Hippocampal formation (tissue), 2 donors: Measurements from ENCODE around the gene PCLO.
"Not testable (repeated sequence)": the region's sequence is repeated elsewhere in the genome, so short reads cannot be mapped to it uniquely, and the experiment has no call there.

Experiments used
- DNase-seq, 2 donors: peaks; one replicate each; lab custom pipeline; 2025; lab: John Stamatoyannopoulos, UW

Gene PCLO

DNA sequence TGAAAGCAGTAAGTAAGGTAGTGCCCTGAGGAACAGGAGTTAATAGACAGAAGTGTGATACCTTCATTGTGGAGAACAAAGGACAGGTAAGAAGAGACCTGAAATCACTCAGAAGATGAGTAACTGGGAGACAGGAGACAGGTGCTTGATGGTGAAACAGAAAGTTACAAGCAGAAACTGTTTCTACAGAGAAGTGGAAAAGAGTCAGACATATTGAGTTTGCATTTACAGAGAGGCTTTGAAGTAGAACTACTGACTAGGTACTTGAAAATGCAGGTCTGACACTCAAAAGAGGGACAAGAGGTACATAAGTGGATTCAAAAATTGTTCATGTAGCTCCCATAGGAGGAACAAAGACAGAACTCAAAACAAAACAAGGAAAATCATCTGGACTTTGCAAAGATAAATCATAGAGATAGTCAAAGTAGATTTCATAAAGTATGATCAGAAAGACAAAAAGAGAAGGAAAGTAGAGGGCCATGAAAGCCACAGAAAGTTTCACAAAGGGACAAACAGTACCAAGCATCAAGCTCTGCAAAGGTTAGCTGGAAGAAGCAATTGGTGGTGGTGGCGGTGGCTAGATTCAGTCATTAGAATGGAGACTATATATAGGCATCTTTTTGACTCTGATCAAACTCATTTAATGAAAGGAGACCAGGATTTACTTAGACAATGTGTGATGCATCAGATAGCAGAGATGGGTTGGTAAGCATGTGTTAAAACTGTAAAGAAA, 198.4 kb downstream of the PCLO start:
- DNase-seq = no peak

DNA sequence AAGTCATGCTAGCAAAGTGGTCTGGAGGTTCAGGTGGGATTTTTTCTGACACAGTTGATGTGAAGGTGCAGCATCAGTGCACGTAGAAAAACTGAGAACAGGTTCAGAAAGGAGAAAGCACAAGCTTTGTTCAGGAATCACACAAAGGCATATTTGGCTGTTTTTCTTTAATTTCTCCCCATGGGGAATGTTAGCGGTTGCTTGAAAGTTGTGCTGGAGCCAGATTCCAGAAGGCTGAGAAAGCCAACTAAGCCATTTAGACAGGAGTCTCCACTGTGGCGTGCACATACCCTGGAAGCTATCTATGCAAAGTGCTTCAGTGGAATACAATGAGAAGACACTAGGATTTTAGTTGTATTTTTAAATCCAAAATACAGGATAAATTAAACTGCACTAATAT, 201.4 kb downstream of the PCLO start:
- no peak for DNase-seq

DNA sequence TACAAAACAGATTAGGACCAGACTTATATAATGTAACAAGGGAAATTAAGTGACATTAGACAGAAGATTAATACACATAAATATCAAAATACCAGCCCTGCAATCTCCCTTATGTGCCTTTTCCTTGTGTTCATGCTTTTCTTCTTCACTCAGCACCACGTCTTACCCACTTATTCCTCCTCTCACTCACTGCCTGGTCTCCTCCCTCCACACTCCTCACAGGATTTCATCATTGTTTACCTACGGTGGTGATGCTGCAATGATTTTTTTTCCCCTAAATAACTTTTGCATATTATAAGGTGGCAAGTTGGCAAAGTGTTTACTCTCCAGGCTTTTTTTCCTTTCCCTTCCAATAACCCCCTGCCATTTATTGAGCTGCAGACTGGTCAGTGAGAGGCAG, 203.2 kb downstream of the PCLO start:
- DNase-seq = no peak

DNA sequence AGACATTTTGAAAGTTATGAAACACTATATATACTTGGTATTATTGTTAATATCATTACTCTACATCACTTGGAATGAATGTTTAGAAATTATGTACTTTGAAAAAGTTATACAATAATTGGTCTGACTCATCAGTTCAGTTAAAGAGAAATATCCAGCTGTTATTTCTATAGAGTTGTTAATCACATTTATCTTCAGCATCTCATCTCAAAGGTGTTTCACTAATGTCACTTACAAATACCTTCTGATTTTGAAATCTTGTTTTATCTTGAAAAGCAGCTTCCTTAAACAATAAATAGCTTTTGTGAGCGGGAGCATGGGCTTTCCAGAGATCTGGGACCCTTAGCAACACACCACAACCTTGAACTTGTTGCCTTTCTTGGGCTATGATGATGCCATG, 205.2 kb downstream of the PCLO start:
- no peak for DNase-seq

- DNase-seq = no peak
These were observed 209.2 kb downstream of the PCLO start for GRCh38 chr7:82953324-82954027.

DNA sequence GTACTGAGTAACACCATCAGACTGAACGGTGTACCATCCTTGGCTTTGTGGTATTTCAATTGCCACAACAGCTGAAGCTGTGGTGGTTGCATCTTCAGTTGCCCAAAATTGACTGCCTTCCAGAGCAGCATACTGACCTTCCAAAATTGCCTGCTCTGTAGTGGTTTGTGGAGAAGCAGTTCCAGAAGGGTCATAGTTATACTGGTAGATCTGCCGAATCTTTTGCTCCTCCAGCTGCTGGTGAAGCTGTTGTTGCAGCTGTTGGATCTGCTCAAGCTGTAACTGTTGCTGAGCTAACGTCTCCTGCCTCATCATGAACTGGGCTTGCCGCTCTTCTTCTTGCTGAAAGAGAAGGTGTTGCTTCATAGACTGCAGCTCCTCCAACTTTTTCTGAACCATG, 212.2 kb downstream of the PCLO start:
- no peak for DNase-seq

GRCh38 chr7:82945480-82945879, 217.2 kb downstream of the PCLO start:
- no peak for DNase-seq

DNA sequence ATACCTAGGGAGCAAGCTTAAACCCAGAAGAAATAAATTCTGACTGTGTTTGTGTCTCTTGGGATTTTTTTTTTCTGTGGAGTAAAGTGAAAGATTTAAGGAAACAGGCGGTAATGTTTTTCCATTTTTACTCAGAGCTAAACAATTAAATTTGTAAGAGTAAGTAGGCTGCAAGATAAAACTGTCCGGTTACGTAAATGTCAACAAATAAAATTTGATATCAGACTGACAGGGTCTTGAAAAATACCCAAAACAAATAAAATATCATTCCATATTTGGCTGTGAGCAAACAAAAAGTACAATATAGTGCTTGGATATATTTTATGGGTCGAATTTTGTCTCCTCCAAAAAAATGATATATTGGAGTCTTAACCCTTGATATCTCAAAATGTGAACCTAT, 217.6 kb downstream of the PCLO start:
- no peak for DNase-seq

DNA sequence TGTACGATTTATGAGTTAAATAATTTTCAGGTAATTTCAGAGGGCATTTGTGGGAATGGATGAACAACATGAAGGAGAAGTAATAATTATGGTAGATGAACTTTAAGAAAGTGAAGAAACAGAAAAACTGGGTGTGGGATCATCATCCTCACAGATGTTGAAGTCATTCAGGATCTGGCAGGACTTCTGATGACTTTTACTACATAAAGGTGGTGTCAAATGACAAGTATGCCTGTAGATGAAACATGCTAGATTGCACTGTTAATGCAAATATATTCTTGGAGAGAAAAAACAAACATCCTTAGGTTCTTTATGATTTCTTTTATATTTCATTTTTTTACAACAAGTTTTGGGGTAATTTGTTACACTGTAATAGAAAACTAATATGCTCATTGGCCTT, 230.2 kb downstream of the PCLO start:
- no peak for DNase-seq

- DNase-seq = no peak
These were observed 236.2 kb downstream of the PCLO start for GRCh38 chr7:82926477-82926876.

- no peak for DNase-seq
These were observed 237.4 kb downstream of the PCLO start for GRCh38 chr7:82925331-82925730.

DNA sequence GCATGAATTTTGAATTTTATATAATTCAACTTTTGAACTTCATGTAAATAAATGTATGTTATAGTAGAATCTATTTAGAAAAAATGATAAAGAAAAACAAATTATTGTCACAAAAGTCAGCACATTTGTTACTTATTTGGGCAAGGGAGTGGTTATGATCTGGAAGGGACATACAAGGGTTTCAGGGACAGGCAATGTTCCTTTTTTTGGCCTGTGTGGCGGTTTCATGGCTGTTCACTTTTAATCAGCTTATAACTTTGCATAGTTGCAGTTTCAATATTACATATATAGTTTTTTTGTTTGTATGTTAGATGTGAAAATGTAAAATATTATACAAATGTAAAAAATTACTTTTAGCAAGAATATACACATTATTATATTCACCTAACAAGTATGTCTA, 256.2 kb downstream of the PCLO start:
- DNase-seq = no peak

DNA sequence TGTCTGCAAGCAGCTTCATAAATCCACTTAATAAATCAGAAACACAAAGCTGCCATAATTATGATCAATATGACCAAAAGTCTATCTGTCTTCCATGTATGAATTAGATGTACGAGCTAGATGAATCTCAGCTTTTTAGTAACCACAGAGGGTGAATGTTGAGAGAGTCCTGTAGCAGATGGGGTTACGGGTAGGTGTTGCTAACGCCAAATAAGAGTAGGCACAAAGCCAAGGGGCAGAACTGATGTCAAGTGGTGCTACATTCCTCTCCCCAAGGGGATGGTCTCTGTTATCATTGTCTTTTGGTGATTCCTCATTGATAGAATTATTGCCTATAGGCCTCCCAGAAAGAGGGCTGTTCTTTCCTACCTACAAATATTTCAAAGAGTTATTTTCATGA, 257.8 kb downstream of the PCLO start:
- DNase-seq = no peak

- DNase-seq = not testable (repeated sequence)
These were observed 261.6 kb downstream of the PCLO start for GRCh38 chr7:82901098-82901497.

DNA sequence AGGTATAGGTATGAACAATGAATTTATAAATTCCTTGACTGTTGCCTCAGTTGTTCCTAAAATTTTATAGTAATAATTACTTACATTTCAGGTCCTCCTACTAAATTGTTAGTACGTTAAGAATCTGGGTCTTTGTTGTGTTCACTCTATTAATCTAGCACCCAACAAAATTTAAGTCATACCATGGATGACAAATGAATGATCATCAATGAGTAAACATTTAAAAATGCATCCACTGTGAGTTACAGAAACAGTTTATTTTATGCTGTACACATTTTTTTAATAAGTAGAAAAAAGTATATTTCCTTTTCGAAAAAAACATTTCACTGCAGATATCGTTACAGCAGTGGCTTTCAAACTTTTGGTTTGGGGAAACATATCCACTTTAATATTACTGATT, 265.2 kb downstream of the PCLO start:
- DNase-seq = no peak

- DNase-seq = not testable (repeated sequence)
These were observed 268.3 kb downstream of the PCLO start for GRCh38 chr7:82894341-82894740.

DNA sequence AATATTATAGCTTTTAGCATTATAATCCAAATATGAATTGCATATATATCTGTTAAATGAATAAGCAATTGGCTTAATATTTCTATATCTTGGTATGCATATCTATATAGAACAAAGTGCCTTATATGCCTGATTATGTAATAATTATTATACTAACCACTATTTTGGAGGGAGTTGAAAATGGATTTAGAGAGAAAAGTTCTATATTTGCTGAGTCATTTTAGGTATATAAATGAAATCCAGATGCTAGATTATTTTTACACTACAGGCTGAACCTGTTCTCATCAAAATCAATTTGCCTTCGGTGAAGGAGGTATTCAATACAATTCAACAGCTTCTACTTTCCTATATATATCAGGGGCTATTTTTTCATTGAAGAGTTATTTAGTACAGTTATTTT, 276.4 kb downstream of the PCLO start:
- DNase-seq = no peak

- DNase-seq = no peak
These were observed 296.8 kb downstream of the PCLO start for GRCh38 chr7:82865856-82866255.

GRCh38 chr7:82859106-82859850, 303.4 kb downstream of the PCLO start:
- no peak for DNase-seq

- no peak for DNase-seq
These were observed 311.6 kb downstream of the PCLO start for GRCh38 chr7:82851121-82851520.

DNA sequence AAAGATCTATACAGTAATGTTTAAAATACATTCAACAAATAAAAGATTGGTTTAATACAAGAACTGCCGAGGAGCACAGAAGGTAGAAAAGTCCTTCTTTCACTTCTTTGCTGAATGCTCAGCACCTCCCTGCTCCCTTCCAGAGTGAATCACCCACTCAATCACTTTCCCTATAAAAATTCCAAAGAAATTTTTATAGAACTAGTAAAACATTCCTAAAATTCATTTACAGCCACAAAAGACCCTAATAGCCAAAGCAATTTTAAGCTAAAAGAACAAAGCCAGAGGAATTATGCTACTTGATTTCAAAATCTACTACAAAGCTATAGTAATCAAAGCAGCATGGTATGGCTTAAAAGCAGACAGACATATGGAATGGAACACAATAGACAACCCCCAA, 320.9 kb downstream of the PCLO start:
- DNase-seq = no peak

DNA sequence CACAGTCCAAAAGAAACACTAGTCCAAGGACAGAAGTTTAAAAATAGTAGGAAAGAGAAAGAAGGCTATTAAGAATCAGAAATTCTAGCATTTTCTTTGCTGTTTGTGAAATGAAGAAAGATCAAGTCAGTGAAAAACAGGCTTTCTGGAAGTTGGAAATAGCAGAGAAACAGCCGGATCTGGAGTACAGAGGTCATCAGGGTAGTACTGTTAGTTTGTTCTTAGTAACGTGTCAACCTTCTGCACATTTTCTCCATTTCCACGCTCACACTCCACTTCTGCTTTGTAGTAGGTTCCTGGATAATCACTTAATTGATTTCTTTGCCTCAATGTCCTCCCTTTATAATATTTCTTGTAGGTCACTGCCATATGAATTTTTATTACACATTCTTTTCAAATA, 322.6 kb downstream of the PCLO start:
- DNase-seq = no peak

DNA sequence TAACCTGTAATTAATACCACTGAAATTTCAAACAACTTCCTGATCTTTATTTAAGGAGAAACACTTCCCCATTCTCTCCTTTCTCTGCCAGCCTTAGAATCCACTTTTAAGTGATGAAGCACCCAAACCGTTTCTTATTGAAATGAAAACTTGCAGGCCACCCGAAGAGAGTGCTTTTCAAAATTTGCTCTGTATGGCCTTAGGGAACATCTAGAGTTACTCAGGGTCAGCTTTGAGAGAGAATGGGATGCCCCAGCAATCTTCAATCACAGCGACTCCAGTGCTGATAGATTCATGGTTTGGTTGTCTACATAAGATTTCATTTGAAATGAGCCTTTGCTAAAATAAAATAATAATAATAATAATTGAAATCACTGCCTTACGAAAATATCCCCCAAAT, 323.1 kb downstream of the PCLO start:
- DNase-seq = no peak
